HCT116 (cell line): ENCODE measurements around the gene CABLES1. TPM values are rescaled to one million over a fixed set of nuclear protein-coding genes. Genes with fewer than 3 reads are reported as not detected.

Experiments
- ATAC-seq: fragments of 200-7000 bp; cut with Tn5 transposase; 2 replicates; pipeline ENCODE4 v1.9.1; 2020; ENCODE audit warnings: mild to moderate bottlenecking, moderate library complexity
- BruUV-seq: library from RNA; stranded (reverse); fragments of 400-500 nt; replicated peaks from 2 replicates; lab custom pipeline; 2021; lab: Mats Ljungman, UMichigan
- CTCF ChIA-PET: fragments of 300-600 bp; sonication (Branson Sonifier 250); formaldehyde crosslinking; loops from one replicate; lab custom pipeline; 2021; ENCODE audit warnings: antibody characterized with exemption; lab: Charles Lee
- POLR2A ChIA-PET: fragments of 300-600, 350-600 bp; sonication (Branson Sonifier 250); formaldehyde crosslinking; loops from one replicate; lab custom pipeline; 2021; ENCODE audit warnings: antibody characterized with exemption; lab: Charles Lee
- RAD21 ChIA-PET, 2 experiments: fragments of 300-600 bp; sonication (Branson Sonifier 250); formaldehyde crosslinking; loops; one replicate each; lab custom pipeline; 2023; ENCODE audit warnings: low total read pairs in 2 of 2; ENCODE audit not compliant: uncharacterized antibody in 2 of 2, unreplicated experiment in 2 of 2, low non-redundant PET in 1 of 2; lab: Charles Lee
- DNase-seq: peaks from one replicate; pipeline ENCODE4 v3.0.0-alpha.2; 2010; ENCODE audit warnings: low read depth, low spot score
- H2AFZ ChIP-seq: fragments of 200-600 bp; shearing (Covaris generic), sonication (generic); 2 replicates; pipeline ENCODE4 v1.6.1; 2017; ENCODE audit warnings: low read depth, mixed run types, mixed read lengths, antibody characterized with exemption, low read length; ENCODE audit not compliant: poor library complexity, severe bottlenecking
- H3K27ac ChIP-seq: 2 replicates; pipeline ENCODE4 v1.5.1; 2012; ENCODE audit warnings: low read depth, low read length
- H3K27me3 ChIP-seq: fragments of 200-600 bp; sonication (generic); 2 replicates; pipeline ENCODE4 v1.6.1; 2016; ENCODE audit warnings: mixed run types, low read length, mixed read lengths; ENCODE audit not compliant: insufficient read depth
- H3K36me3 ChIP-seq, 2 experiments: fragments of 200-500 bp in 1 of 2; fragments of 200-600 bp in 1 of 2; sonication (Bioruptor generic) in 1 of 2; sonication (generic) in 1 of 2; 2 replicates each; pipeline versions ENCODE4 v1.5.1 to v1.6.1; 2014 to 2016; ENCODE audit warnings: low read length in 2 of 2, inconsistent platforms in 1 of 2, mixed read lengths in 1 of 2, mixed run types in 1 of 2; ENCODE audit not compliant: insufficient read depth in 2 of 2, control insufficient read depth in 1 of 2
- H3K4me1 ChIP-seq, 2 experiments: fragments of 200-600 bp in 1 of 2; sonication (generic) in 1 of 2; 2 replicates each; pipeline versions ENCODE4 v1.5.1 to v1.6.1; 2012 to 2017; ENCODE audit warnings: low read length in 2 of 2, inconsistent platforms in 1 of 2, mild to moderate bottlenecking in 1 of 2, mixed read lengths in 1 of 2, mixed run types in 1 of 2, moderate library complexity in 1 of 2; ENCODE audit not compliant: insufficient read depth in 2 of 2, control insufficient read depth in 1 of 2
- H3K4me2 ChIP-seq: fragments of 200-600 bp; sonication (generic); 2 replicates; pipeline ENCODE4 v1.6.1; 2017; ENCODE audit warnings: mixed run types, low read length, mixed read lengths
- H3K4me3 ChIP-seq, 2 experiments: fragments of 200-600 bp in 1 of 2; sonication (generic) in 1 of 2; replicated peaks in 1 of 2; 2 replicates each; pipeline ENCODE4 v1.5.1; 2011 to 2016; ENCODE audit warnings: low read length in 2 of 2, control low read depth in 1 of 2, low read depth in 1 of 2, mild to moderate bottlenecking in 1 of 2, mixed read lengths in 1 of 2, mixed run types in 1 of 2
- H3K79me2 ChIP-seq: fragments of 200-600 bp; sonication (generic); 2 replicates; pipeline ENCODE4 v1.6.1; 2017; ENCODE audit warnings: mild to moderate bottlenecking, mixed run types, low read length, moderate library complexity, mixed read lengths; ENCODE audit not compliant: insufficient read depth
- H3K9ac ChIP-seq: fragments of 200-600 bp; sonication (generic); 2 replicates; pipeline ENCODE4 v1.6.1; 2016; ENCODE audit warnings: low read length, mixed read lengths
- H3K9me2 ChIP-seq: fragments of 200-600 bp; sonication (generic), shearing (Covaris generic); 2 replicates; pipeline ENCODE4 v1.6.1; 2017; ENCODE audit warnings: mixed run types, mild to moderate bottlenecking, moderate library complexity; ENCODE audit not compliant: insufficient read depth
- H3K9me3 ChIP-seq, 2 experiments: fragments of 200-500 bp in 1 of 2; fragments of 200-600 bp in 1 of 2; sonication (Bioruptor generic) in 1 of 2; sonication (generic) in 1 of 2; 2 replicates each; pipeline ENCODE4 v1.6.1; 2014 to 2017; ENCODE audit warnings: low read length in 2 of 2, mixed read lengths in 2 of 2, inconsistent platforms in 1 of 2, low read depth in 1 of 2, mild to moderate bottlenecking in 1 of 2, mixed run types in 1 of 2, moderate library complexity in 1 of 2; ENCODE audit not compliant: control insufficient read depth in 1 of 2, insufficient read depth in 1 of 2
- H4K20me1 ChIP-seq: fragments of 200-600 bp; sonication (generic), shearing (Covaris generic); 2 replicates; pipeline ENCODE4 v1.6.1; 2017; ENCODE audit warnings: mixed run types, mild to moderate bottlenecking, moderate library complexity; ENCODE audit not compliant: insufficient read depth
- CBX3 ChIP-seq: IDR thresholded peaks from 2 replicates; pipeline ENCODE4 v1.6.1; 2012; ENCODE audit warnings: low read depth
- ELF1 ChIP-seq: IDR thresholded peaks from 2 replicates; pipeline ENCODE4 v1.6.1; 2012; ENCODE audit warnings: low read depth, borderline replicate concordance
- EZH2 ChIP-seq: fragments of 200-600 bp; sonication (generic); IDR thresholded peaks from 2 replicates; pipeline ENCODE4 v1.6.1; 2017; ENCODE audit warnings: antibody characterized with exemption, mixed run types
- EZH2phosphoT487 ChIP-seq: fragments of 200-600 bp; IDR thresholded peaks from 2 replicates; pipeline ENCODE4 v1.6.1; 2018; ENCODE audit warnings: antibody characterized with exemption, borderline replicate concordance
- JUND ChIP-seq: IDR thresholded peaks from 2 replicates; pipeline ENCODE4 v1.6.1; 2012
- POLR2A ChIP-seq: IDR thresholded peaks from 2 replicates; pipeline ENCODE4 v1.7.0; 2011; ENCODE audit warnings: borderline replicate concordance; ENCODE audit not compliant: insufficient read depth, insufficient read length; ENCODE audit errors: extremely low read depth
- POLR2AphosphoS5 ChIP-seq: IDR thresholded peaks from 2 replicates; pipeline ENCODE4 v1.6.1; 2011; ENCODE audit warnings: mild to moderate bottlenecking, low read depth, low read length, moderate library complexity
- SP1 ChIP-seq: IDR thresholded peaks from 2 replicates; pipeline ENCODE4 v1.6.1; 2012; ENCODE audit warnings: low read depth
- SRF ChIP-seq: IDR thresholded peaks from 2 replicates; pipeline ENCODE4 v1.6.1; 2012; ENCODE audit warnings: low read depth
- YY1 ChIP-seq: IDR thresholded peaks from 2 replicates; pipeline ENCODE4 v1.6.1; 2011; ENCODE audit warnings: low read length, low read depth, moderate library complexity, mild to moderate bottlenecking; ENCODE audit not compliant: insufficient replicate concordance; ENCODE audit errors: extremely low read depth
- ZNF274 ChIP-seq: fragments of 200-500 bp; sonication (Bioruptor generic); IDR thresholded peaks from 2 replicates; pipeline ENCODE4 v1.6.1; 2014; ENCODE audit warnings: mild to moderate bottlenecking, low read depth, low read length, inconsistent platforms
- intact Hi-C: fragments of 100-400 bp; cut with micrococcal nuclease; formaldehyde crosslinking; loops from 2 replicates; pipeline ENCODE4 v1.10.0; 2022
- total RNA-seq: library from RNA; stranded (reverse); gene quantifications from one replicate; pipeline ENCODE4 v1.2.1, GENCODE V29; 2021; ENCODE audit not compliant: unreplicated experiment
- TF ChIP-seq, protein P1 (sequence below): IDR thresholded peaks from 2 replicates; pipeline ENCODE4 v1.6.1; 2012
- TF ChIP-seq, protein P2 (sequence below): IDR thresholded peaks from 2 replicates; pipeline ENCODE4 v1.6.1; 2012; ENCODE audit warnings: low read depth
- TF ChIP-seq, protein P3 (sequence below): IDR thresholded peaks from 2 replicates; pipeline ENCODE4 v1.6.1; 2011; ENCODE audit warnings: mild to moderate bottlenecking, low read length, moderate library complexity; ENCODE audit not compliant: insufficient replicate concordance; ENCODE audit errors: extremely low read depth

The CABLES1 gene
- total RNA-seq, 1 experiment from 2014 or later = 7.7 TPM

DNA sequence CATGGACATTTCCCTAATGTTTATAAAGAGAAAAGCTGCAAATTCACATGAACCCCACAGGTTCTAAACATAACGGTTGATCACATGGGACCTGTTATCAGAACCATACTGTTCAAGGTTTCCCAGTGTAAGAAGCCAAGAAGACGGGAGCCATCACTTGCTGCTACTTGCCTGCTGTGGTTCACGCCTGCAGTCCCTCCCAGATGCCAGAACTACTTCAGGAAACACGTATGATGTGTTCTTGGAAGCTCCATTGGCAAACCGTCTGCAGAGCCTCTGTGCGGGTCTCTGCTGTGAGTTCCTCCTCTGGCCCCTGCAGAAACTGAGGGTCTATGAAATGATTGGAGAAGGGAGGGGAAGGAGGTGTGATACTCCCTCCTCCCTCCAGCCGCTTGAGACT is 75.2 kb downstream of the CABLES1 start:
- Histone ChIP-seq H3K4me1 (no peaks in the 10 kb centered on the region; a peak in 1 of 4 replicates), H3K4me3 (no peak overlapping the region), H3K27me3 (no peaks in the 10 kb centered on the region), H4K20me1 (no peaks in the 10 kb centered on the region), H3K4me2 (no peak overlapping the region), H3K9me2 (no peaks in the 10 kb centered on the region), H3K79me2 (no peaks in the 10 kb centered on the region), H3K9me3 (no peaks in the 10 kb centered on the region), H3K36me3 (no peaks in the 10 kb centered on the region), H3K9ac (no peak overlapping the region), H3K27ac (no peak overlapping the region), H2AFZ (no peak overlapping the region)
- no peak for DNase-seq
- BruUV-seq = no TSS peak
- CTCF ChIA-PET = no interaction called here
- TF ChIP-seq ELF1 = no peak
- TF ChIP-seq, protein P1, sequence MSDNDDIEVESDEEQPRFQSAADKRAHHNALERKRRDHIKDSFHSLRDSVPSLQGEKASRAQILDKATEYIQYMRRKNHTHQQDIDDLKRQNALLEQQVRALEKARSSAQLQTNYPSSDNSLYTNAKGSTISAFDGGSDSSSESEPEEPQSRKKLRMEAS = no peak
- no peak for TF ChIP-seq SRF
- TF ChIP-seq POLR2AphosphoS5 = no peak
- TF ChIP-seq EZH2phosphoT487 = no peak
- TF ChIP-seq JUND = no peak
- TF ChIP-seq YY1 = no peak
- no peak for TF ChIP-seq POLR2A
- TF ChIP-seq ZNF274 = no peak
- no peak for TF ChIP-seq EZH2
- TF ChIP-seq, protein P2, sequence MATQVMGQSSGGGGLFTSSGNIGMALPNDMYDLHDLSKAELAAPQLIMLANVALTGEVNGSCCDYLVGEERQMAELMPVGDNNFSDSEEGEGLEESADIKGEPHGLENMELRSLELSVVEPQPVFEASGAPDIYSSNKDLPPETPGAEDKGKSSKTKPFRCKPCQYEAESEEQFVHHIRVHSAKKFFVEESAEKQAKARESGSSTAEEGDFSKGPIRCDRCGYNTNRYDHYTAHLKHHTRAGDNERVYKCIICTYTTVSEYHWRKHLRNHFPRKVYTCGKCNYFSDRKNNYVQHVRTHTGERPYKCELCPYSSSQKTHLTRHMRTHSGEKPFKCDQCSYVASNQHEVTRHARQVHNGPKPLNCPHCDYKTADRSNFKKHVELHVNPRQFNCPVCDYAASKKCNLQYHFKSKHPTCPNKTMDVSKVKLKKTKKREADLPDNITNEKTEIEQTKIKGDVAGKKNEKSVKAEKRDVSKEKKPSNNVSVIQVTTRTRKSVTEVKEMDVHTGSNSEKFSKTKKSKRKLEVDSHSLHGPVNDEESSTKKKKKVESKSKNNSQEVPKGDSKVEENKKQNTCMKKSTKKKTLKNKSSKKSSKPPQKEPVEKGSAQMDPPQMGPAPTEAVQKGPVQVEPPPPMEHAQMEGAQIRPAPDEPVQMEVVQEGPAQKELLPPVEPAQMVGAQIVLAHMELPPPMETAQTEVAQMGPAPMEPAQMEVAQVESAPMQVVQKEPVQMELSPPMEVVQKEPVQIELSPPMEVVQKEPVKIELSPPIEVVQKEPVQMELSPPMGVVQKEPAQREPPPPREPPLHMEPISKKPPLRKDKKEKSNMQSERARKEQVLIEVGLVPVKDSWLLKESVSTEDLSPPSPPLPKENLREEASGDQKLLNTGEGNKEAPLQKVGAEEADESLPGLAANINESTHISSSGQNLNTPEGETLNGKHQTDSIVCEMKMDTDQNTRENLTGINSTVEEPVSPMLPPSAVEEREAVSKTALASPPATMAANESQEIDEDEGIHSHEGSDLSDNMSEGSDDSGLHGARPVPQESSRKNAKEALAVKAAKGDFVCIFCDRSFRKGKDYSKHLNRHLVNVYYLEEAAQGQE = no peak
- TF ChIP-seq CBX3 = no peak
- TF ChIP-seq, protein P3, sequence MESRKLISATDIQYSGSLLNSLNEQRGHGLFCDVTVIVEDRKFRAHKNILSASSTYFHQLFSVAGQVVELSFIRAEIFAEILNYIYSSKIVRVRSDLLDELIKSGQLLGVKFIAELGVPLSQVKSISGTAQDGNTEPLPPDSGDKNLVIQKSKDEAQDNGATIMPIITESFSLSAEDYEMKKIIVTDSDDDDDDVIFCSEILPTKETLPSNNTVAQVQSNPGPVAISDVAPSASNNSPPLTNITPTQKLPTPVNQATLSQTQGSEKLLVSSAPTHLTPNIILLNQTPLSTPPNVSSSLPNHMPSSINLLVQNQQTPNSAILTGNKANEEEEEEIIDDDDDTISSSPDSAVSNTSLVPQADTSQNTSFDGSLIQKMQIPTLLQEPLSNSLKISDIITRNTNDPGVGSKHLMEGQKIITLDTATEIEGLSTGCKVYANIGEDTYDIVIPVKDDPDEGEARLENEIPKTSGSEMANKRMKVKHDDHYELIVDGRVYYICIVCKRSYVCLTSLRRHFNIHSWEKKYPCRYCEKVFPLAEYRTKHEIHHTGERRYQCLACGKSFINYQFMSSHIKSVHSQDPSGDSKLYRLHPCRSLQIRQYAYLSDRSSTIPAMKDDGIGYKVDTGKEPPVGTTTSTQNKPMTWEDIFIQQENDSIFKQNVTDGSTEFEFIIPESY = no peak
- TF ChIP-seq SP1 = no peak
- RAD21 ChIA-PET = no interaction called here
- POLR2A ChIA-PET = no interaction called here
- ATAC-seq = no peak
- intact Hi-C loops = no loop called here
